Transverse colon (tissue), 4 donors: ENCODE results near the gene MOB2.

ENCODE experiments used
- CTCF ChIP-seq, 5 experiments: fragments of 200-600 bp in 3 of 5; fragments of 450-650 bp in 2 of 5; sonication (generic) in 3 of 5; IDR thresholded peaks; 1 replicate in 2 of 5; 2 replicates in 3 of 5; pipeline ENCODE4 v1.5.1; 2016 to 2017; ENCODE audit warnings: antibody characterized with exemption in 5 of 5, inconsistent platforms in 3 of 5, mild to moderate bottlenecking in 2 of 5, moderate library complexity in 1 of 5
- EP300 ChIP-seq: sonication (generic); formaldehyde crosslinking; IDR thresholded peaks from one replicate; pipeline ENCODE4 v1.6.1; 2017; ENCODE audit warnings: antibody characterized with exemption, low read depth
- POLR2A ChIP-seq: fragments of 450-650 bp; IDR thresholded peaks from one replicate; pipeline ENCODE4 v1.6.1; 2016; ENCODE audit warnings: antibody characterized with exemption, mild to moderate bottlenecking, moderate library complexity
- POLR2AphosphoS5 ChIP-seq, 3 donors: sonication (generic); formaldehyde crosslinking; IDR thresholded peaks; one replicate each; pipeline ENCODE4 v1.6.1; 2016; ENCODE audit warnings: antibody characterized with exemption in 3 of 3

GRCh38 chr11:1528710-1529109, 42.1 kb upstream of the MOB2 start:
- no peak for TF ChIP-seq CTCF (IDR thresholded peaks at IDR 0.05)
- TF ChIP-seq POLR2A: no peak
- no peak for TF ChIP-seq POLR2AphosphoS5 (IDR thresholded peaks at IDR 0.05)
- no peak for TF ChIP-seq EP300
